SK-N-SH (cell line): Measurements from ENCODE around the gene EZR.

Experiments
- CHD2 ChIP-seq: fragments of 150-350 bp; IDR thresholded peaks from 2 replicates; pipeline ENCODE4 v1.6.1; 2018; ENCODE audit warnings: low read length; ENCODE audit not compliant: partially characterized antibody
- CTCF ChIP-seq: fragments of 200-600 bp; sonication (generic); IDR thresholded peaks from 2 replicates; pipeline ENCODE4 v1.6.1; 2017; ENCODE audit warnings: antibody characterized with exemption, mild to moderate bottlenecking, moderate library complexity
- EZH2phosphoT487 ChIP-seq: fragments of 200-600 bp; sonication (generic); IDR thresholded peaks from 2 replicates; pipeline ENCODE4 v1.6.1; 2017; ENCODE audit warnings: low read depth, mixed run types, mild to moderate bottlenecking, antibody characterized with exemption, moderate library complexity, borderline replicate concordance
- GABPA ChIP-seq: IDR thresholded peaks from 2 replicates; pipeline ENCODE4 v1.4.0; 2012; ENCODE audit warnings: low read depth, mild to moderate bottlenecking
- MXI1 ChIP-seq: IDR thresholded peaks from 2 replicates; pipeline ENCODE4 v1.6.1; 2012; ENCODE audit warnings: mild to moderate bottlenecking, low read depth, low read length, improper control_type of control experiment
- RAD21 ChIP-seq: IDR thresholded peaks from 2 replicates; pipeline ENCODE4 v1.6.1; 2012; ENCODE audit warnings: mild to moderate bottlenecking, low read length
- RFX5 ChIP-seq: IDR thresholded peaks from 2 replicates; pipeline ENCODE4 v1.6.1; 2012; ENCODE audit warnings: mild to moderate bottlenecking, improper control_type of control experiment, low read length
- SIN3A ChIP-seq: IDR thresholded peaks from 2 replicates; pipeline ENCODE4 v1.6.1; 2012; ENCODE audit warnings: low read depth, mild to moderate bottlenecking, low read length, moderate library complexity, borderline replicate concordance
- TAF1 ChIP-seq: IDR thresholded peaks from 2 replicates; pipeline ENCODE4 v1.6.1; 2012; ENCODE audit warnings: low read depth, mild to moderate bottlenecking, low read length, moderate library complexity, borderline replicate concordance
- TCF12 ChIP-seq: IDR thresholded peaks from 2 replicates; pipeline ENCODE4 v1.4.0; 2012
- TEAD4 ChIP-seq: IDR thresholded peaks from 2 replicates; pipeline ENCODE4 v1.4.0; 2012; ENCODE audit warnings: mild to moderate bottlenecking, borderline replicate concordance; ENCODE audit not compliant: insufficient read depth
- USF1 ChIP-seq: IDR thresholded peaks from 2 replicates; pipeline ENCODE4 v1.4.0; 2012; ENCODE audit warnings: low read depth, borderline replicate concordance
- ZBTB33 ChIP-seq: IDR thresholded peaks from 2 replicates; pipeline ENCODE4 v1.4.0; 2012; ENCODE audit warnings: low read depth, borderline replicate concordance
- TF ChIP-seq, protein P1 (sequence below): IDR thresholded peaks from 2 replicates; pipeline ENCODE4 v1.6.1; 2012; ENCODE audit warnings: mild to moderate bottlenecking, low read depth, low read length, moderate library complexity

DNA sequence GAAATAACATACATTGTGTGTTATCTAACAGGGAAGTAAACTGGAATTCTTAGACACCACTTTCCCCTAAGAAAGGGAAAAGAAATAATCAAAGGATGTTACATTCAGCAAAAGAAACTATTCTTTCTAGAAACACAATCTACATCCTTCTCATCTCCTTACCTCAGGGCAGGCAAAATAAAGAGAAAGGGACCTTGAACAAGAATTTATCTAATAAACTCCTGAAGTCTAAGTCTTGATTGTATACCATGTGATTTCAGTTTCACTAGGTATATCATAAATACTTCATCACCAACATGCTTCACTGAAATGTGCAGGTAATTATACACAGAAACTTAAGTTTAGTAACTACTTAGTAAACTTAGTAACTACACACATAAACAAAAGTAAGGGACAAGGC lies 15.0 kb downstream of the EZR start:
- TF ChIP-seq GABPA, result no peak
- TF ChIP-seq CTCF, result no peak
- no peak for TF ChIP-seq SIN3A
- TF ChIP-seq MXI1, result no peak
- no peak for TF ChIP-seq TCF12
- no peak for TF ChIP-seq TAF1
- TF ChIP-seq, protein P1, sequence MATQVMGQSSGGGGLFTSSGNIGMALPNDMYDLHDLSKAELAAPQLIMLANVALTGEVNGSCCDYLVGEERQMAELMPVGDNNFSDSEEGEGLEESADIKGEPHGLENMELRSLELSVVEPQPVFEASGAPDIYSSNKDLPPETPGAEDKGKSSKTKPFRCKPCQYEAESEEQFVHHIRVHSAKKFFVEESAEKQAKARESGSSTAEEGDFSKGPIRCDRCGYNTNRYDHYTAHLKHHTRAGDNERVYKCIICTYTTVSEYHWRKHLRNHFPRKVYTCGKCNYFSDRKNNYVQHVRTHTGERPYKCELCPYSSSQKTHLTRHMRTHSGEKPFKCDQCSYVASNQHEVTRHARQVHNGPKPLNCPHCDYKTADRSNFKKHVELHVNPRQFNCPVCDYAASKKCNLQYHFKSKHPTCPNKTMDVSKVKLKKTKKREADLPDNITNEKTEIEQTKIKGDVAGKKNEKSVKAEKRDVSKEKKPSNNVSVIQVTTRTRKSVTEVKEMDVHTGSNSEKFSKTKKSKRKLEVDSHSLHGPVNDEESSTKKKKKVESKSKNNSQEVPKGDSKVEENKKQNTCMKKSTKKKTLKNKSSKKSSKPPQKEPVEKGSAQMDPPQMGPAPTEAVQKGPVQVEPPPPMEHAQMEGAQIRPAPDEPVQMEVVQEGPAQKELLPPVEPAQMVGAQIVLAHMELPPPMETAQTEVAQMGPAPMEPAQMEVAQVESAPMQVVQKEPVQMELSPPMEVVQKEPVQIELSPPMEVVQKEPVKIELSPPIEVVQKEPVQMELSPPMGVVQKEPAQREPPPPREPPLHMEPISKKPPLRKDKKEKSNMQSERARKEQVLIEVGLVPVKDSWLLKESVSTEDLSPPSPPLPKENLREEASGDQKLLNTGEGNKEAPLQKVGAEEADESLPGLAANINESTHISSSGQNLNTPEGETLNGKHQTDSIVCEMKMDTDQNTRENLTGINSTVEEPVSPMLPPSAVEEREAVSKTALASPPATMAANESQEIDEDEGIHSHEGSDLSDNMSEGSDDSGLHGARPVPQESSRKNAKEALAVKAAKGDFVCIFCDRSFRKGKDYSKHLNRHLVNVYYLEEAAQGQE, result no peak
- no peak for TF ChIP-seq USF1
- TF ChIP-seq RFX5, result no peak
- TF ChIP-seq RAD21, result no peak
- TF ChIP-seq EZH2phosphoT487, result no peak
- no peak for TF ChIP-seq TEAD4
- TF ChIP-seq ZBTB33, result no peak
- no peak for TF ChIP-seq CHD2
